ENCODE data around the gene INPP4A.

INPP4A gene

DNA sequence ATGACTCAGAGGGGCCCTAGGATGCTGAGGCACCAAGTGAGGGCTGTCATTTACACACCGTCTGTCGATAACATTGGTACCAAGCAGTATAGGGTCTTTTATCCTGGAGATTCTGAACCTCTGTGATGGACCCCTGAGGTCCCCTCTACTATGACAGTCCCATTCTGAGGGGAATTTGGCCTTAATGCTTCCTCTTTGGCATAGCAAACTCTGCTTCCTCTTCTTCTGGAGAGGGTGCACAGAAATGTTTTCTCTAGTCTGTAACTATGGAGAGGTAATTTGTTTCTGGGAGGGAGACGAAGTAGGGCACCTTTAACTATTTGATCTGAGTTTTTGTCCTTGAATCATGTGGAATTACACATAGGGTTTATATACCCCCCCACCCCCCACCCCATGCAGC lies 44.8 kb downstream of the INPP4A start:
- TF ChIP-seq, protein P1, sequence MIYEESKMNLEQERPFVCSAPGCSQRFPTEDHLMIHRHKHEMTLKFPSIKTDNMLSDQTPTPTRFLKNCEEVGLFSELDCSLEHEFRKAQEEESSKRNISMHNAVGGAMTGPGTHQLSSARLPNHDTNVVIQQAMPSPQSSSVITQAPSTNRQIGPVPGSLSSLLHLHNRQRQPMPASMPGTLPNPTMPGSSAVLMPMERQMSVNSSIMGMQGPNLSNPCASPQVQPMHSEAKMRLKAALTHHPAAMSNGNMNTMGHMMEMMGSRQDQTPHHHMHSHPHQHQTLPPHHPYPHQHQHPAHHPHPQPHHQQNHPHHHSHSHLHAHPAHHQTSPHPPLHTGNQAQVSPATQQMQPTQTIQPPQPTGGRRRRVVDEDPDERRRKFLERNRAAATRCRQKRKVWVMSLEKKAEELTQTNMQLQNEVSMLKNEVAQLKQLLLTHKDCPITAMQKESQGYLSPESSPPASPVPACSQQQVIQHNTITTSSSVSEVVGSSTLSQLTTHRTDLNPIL (CRISPR knock-in tag; IDR thresholded peaks at IDR 0.05; ENCODE audit: low read depth), result no peak
- ATAC-seq, result no peak

GRCh38 chr2:98489971-98490962 lies 45.6 kb downstream of the INPP4A start:
- ATAC-seq, result no peak
- TF ChIP-seq GLIS3 (CRISPR knock-in tag; IDR thresholded peaks at IDR 0.05), result no peak
- TF ChIP-seq ZNF565 (CRISPR knock-in tag; conservative IDR thresholded peaks at IDR 0.05; ENCODE audit: low read depth), result no peak
- TF ChIP-seq ZFP30 (CRISPR knock-in tag; IDR thresholded peaks at IDR 0.05), result no peak
- TF ChIP-seq CSDC2 (CRISPR knock-in tag; IDR thresholded peaks at IDR 0.05), result no peak
- no peak for TF ChIP-seq ZC3H10 (CRISPR knock-in tag; IDR thresholded peaks at IDR 0.05)
- TF ChIP-seq PPARA (CRISPR knock-in tag; IDR thresholded peaks at IDR 0.05; ENCODE audit: borderline replicate concordance), result no peak
- TF ChIP-seq ISL1 (CRISPR knock-in tag; IDR thresholded peaks at IDR 0.05), result no peak

- no peak for TF ChIP-seq ZFP3 (CRISPR knock-in tag; IDR thresholded peaks at IDR 0.05)
- TF ChIP-seq CSDC2 (CRISPR knock-in tag; IDR thresholded peaks at IDR 0.05), result no peak
- TF ChIP-seq GLIS3 (CRISPR knock-in tag; IDR thresholded peaks at IDR 0.05), result no peak
- TF ChIP-seq, protein P2, sequence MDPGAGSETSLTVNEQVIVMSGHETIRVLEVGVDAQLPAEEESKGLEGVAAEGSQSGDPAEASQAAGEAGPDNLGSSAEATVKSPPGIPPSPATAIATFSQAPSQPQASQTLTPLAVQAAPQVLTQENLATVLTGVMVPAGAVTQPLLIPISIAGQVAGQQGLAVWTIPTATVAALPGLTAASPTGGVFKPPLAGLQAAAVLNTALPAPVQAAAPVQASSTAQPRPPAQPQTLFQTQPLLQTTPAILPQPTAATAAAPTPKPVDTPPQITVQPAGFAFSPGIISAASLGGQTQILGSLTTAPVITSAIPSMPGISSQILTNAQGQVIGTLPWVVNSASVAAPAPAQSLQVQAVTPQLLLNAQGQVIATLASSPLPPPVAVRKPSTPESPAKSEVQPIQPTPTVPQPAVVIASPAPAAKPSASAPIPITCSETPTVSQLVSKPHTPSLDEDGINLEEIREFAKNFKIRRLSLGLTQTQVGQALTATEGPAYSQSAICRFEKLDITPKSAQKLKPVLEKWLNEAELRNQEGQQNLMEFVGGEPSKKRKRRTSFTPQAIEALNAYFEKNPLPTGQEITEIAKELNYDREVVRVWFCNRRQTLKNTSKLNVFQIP (CRISPR knock-in tag; IDR thresholded peaks at IDR 0.05; ENCODE audit: borderline replicate concordance, low read depth), result no peak
- TF ChIP-seq PATZ1 (CRISPR knock-in tag; IDR thresholded peaks at IDR 0.05; ENCODE audit: borderline replicate concordance), result no peak
- no peak for TF ChIP-seq TOX (CRISPR knock-in tag; IDR thresholded peaks at IDR 0.05; ENCODE audit: borderline replicate concordance)
- TF ChIP-seq, protein P3, sequence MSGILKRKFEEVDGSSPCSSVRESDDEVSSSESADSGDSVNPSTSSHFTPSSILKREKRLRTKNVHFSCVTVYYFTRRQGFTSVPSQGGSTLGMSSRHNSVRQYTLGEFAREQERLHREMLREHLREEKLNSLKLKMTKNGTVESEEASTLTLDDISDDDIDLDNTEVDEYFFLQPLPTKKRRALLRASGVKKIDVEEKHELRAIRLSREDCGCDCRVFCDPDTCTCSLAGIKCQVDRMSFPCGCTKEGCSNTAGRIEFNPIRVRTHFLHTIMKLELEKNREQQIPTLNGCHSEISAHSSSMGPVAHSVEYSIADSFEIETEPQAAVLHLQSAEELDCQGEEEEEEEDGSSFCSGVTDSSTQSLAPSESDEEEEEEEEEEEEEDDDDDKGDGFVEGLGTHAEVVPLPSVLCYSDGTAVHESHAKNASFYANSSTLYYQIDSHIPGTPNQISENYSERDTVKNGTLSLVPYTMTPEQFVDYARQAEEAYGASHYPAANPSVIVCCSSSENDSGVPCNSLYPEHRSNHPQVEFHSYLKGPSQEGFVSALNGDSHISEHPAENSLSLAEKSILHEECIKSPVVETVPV (CRISPR knock-in tag; IDR thresholded peaks at IDR 0.05), result no peak
- TF ChIP-seq, protein P4, sequence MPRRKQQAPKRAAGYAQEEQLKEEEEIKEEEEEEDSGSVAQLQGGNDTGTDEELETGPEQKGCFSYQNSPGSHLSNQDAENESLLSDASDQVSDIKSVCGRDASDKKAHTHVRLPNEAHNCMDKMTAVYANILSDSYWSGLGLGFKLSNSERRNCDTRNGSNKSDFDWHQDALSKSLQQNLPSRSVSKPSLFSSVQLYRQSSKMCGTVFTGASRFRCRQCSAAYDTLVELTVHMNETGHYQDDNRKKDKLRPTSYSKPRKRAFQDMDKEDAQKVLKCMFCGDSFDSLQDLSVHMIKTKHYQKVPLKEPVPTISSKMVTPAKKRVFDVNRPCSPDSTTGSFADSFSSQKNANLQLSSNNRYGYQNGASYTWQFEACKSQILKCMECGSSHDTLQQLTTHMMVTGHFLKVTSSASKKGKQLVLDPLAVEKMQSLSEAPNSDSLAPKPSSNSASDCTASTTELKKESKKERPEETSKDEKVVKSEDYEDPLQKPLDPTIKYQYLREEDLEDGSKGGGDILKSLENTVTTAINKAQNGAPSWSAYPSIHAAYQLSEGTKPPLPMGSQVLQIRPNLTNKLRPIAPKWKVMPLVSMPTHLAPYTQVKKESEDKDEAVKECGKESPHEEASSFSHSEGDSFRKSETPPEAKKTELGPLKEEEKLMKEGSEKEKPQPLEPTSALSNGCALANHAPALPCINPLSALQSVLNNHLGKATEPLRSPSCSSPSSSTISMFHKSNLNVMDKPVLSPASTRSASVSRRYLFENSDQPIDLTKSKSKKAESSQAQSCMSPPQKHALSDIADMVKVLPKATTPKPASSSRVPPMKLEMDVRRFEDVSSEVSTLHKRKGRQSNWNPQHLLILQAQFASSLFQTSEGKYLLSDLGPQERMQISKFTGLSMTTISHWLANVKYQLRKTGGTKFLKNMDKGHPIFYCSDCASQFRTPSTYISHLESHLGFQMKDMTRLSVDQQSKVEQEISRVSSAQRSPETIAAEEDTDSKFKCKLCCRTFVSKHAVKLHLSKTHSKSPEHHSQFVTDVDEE (CRISPR knock-in tag; IDR thresholded peaks at IDR 0.05), result no peak
- TF ChIP-seq ISL1 (CRISPR knock-in tag; IDR thresholded peaks at IDR 0.05), result no peak
- TF ChIP-seq RARB (CRISPR knock-in tag; IDR thresholded peaks at IDR 0.05), result no peak
- no peak for TF ChIP-seq ZC3H10 (CRISPR knock-in tag; IDR thresholded peaks at IDR 0.05)
- TF ChIP-seq SNAI2 (CRISPR knock-in tag; IDR thresholded peaks at IDR 0.05), result no peak
- TF ChIP-seq BACH2 (CRISPR knock-in tag; IDR thresholded peaks at IDR 0.05; ENCODE audit: borderline replicate concordance), result no peak
- TF ChIP-seq ARNTL (CRISPR knock-in tag; IDR thresholded peaks at IDR 0.05; ENCODE audit: borderline replicate concordance, low read depth), result no peak
- TF ChIP-seq ZNF8 (CRISPR knock-in tag; IDR thresholded peaks at IDR 0.05), result no peak
- no peak for TF ChIP-seq OSR1 (CRISPR knock-in tag; IDR thresholded peaks at IDR 0.05)
- ATAC-seq, result no peak
Observed at GRCh38 chr2:98492441-98492840, 47.8 kb downstream of the INPP4A start.

All from SK-N-SH treated with all-trans-retinoic acid at 6 μM for 48 hours (cell line).